Kidney capillary endothelial cell (primary cell): Measurements from ENCODE around the gene SPRYD7.
"Not testable (repeated sequence)": the region's sequence is repeated elsewhere in the genome, so short reads cannot be mapped to it uniquely, and the experiment has no call there.

Experiments used
- DNase-seq: peaks from one replicate; pipeline ENCODE4 v3.0.0-alpha.2; 2018; ENCODE audit warnings: low spot score

Gene SPRYD7

DNA sequence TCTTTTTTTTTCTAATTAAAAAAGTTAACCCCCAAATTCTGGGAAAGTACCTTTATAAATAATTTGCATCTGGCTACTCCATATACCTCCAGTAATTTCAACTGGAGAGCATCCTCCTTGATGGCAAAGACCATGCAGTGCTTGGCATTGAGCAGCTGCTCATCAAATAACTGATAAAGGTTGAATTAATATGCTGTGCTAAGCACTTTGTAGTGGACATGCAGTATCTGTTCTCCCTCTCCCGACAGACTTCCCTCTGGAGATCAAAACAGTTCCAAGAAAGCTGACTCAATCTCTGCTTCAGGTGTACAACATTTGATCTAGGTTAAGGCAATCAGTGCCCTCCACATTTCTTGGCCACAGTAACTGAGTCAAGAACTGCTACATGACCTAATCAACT lies 3.3 kb downstream of the SPRYD7 start:
- DNase-seq, result no peak

DNA sequence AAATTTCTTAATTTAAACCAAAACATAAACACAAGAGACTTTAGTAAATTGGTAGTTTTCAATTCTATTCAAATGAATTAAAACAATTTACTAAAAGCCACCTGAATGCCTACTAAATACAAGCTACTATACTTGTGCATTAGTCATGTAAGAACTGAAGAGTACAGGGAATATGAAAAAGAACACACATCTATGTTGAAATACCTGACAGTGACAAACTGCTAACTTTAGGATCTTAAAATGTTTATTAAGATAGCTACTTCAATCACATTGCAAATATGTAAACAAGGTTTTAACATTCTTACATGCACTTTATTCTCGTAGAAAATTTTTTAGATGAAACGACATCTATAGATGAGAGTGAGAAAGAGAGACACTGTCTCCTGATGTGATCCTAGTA lies 4.1 kb downstream of the SPRYD7 start:
- DNase-seq, result no peak

DNA sequence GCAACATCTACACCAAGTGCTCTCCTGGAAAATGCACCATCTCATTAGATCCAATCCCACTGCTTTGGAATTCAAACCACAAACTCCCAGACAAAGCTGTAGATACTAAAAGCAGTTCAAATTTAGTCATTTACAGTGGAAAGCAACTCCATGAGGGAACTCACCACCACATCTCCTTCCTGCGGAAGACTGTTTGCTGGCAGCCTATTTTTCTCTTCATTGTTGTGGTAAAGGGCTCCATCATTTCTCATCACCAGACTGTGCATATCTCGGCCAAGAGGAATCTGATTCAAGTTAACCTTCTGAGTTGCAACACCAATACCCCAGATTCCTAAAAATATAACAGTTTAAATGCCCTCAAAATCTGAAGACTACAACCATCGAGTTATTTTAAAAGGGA lies 8.4 kb downstream of the SPRYD7 start:
- no peak for DNase-seq

DNA sequence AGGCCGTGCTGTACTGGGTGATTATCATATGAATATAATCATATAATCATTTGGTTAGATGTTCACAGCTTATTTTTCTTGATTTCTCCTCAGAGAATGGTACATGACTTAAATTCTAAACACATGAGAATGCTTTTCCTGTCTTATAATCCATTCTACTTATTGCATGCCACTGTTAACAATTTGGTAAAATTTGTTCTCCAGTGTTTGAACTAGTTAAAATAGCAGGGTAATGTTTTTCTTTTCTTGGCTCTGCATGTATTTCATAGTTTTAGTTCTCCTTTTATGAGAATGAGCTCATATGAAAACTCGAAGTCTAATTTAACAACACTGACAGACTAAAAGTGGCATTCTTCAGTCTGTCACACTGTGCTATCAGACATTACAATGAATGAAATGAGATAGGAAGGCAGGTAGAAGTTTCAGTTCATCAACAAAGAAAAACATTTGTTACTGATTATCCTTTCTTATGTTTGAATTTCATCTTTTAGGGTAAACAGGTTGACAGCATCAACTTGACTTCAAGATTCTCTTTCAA lies 10.2 kb downstream of the SPRYD7 start:
- no peak for DNase-seq

DNA sequence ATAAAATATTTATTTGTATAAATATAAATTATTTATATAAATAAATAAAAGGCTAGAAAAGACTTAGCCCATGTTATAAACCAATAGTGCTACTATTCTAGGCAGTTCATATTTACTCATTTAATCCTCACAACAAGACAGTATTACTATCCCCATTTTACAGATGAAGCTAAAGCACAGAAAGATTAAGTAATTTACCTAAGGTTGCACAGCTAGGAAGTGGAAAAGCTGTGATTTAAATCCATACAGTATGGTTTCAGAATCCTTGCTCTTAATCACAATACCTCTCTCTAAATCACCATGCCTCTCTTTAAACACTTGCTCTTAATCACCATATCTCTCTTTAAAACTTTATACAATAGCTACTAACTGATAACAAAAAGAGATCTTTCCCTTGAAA lies 13.8 kb downstream of the SPRYD7 start:
- DNase-seq, result no peak

DNA sequence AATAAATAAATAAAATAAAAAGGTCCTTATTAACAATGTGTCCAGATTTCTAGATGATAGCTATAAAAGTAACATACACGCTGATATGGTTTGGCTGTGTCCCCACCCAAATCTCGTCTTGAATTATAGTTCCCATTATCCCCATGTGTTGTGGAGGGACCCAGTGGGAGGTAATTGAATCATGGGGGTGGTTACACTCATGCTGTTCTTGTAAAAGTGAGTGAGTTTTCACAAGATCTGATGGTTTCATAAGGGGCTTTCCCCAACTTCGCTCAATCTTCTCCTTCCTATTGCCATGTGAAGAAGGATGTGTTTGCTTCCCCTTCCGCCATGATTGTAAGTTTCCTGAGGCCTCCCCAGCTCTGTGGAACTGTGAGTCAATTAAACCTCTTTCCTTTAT lies 15.2 kb downstream of the SPRYD7 start:
- not testable (repeated sequence) for DNase-seq

DNA sequence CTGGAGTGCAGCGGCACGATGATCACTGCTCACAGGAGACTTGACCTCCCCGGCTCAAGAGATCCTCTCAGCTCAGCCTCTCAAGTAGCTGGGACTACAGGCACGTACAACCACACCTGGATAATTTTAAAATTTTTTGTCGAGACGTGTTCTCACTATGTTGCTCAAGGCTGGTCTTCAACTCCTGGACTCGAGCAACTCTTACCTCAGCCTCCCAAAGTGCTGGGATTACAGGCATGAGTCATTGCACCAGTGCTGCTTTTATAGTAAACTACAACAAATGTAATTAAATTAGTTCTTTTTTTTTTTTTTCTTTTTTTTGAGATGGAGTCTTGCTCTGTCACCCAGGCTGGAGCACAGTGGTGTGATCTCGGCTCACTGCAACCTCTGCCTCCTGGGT lies 18.0 kb downstream of the SPRYD7 start:
- not testable (repeated sequence) for DNase-seq

DNA sequence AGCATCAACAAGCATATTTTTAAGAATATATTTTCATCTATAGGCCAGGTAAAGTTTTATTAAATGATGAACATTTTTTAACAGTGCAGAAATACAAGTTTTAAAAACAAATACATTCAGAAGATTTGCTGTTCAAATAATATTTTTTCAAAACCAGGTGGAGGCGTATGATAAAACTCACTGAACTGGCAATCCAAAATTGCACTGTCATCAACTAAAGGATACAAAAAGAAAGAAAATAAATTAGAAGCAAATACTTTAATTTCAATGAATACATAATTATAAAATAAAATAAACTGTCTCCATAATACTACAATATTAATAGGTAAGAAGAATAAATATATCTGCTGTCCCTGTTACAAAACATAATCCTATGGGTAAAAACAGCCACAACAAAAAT lies 21.2 kb downstream of the SPRYD7 start:
- DNase-seq, result no peak

DNA sequence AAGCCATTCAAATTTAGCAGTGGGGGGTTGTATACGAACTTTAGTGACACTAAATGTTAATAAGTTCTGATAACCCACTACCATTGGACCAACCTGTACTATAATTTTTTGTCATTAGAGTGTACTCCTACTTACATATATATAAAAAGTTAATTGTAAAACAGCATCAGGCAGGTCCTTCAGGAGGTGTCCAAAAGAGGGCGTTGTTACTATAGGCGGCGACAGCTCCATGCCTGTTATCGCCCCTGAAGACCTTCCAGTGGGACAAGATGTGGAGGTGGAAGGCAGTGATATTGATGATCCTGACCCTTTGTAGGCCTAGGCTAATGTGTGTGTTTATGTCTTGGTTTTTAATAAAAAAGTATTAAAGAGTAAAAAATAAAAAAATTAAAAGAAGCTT lies 27.5 kb downstream of the SPRYD7 start:
- DNase-seq, result no peak

DNA sequence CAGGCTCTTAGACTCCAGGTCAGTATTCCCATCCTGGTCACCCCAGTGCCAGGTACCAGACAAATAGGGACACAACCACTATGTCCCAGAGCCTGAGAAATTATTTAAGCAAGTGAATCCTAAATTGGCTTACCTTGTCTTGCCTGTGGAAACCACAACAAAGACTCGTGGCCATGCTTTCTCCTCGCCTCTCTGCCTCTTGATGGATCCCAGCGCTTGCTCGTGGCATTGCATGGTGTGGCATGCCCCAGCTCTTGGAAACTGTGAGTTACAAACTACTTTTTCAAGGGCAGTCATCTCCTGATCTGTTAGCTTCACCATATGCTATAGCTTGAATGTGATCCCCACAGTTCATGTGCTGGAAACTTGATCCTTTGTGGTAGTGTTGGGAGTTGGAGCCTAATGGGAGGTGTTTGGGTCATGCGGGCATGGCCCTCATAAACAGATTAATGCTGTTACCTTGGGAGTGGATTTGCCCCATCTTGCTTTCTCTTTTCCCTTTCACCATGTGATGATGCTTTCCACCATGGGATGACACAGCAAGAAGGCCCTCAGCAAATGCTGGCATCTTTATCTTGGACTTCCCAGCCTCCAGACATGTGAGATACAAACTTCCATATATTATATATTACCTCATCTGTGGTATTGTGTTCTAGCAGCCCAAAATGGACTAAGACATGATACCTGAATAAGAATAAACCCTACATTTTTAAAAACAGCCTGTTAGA lies 31.2 kb downstream of the SPRYD7 start:
- DNase-seq, result no peak

DNA sequence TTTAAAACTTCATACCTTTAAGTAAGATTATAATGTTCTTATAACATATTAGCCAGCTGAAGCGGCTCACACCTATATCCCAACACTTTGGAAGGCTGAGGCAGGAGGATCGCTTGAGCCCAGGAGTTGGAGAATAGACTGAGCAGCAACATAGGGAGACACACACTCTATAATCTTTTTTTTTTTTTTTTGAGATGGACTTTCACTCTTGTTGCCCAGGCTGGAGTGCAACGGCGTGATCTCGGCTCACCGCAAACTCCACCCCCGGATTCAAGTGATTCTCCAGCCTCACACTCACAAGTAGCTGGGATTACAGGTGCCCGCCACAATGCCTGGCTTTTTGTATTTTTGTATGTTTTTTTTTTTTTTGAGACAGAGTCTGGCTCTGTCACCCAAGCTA lies 37.3 kb downstream of the SPRYD7 start:
- DNase-seq, result no peak

DNA sequence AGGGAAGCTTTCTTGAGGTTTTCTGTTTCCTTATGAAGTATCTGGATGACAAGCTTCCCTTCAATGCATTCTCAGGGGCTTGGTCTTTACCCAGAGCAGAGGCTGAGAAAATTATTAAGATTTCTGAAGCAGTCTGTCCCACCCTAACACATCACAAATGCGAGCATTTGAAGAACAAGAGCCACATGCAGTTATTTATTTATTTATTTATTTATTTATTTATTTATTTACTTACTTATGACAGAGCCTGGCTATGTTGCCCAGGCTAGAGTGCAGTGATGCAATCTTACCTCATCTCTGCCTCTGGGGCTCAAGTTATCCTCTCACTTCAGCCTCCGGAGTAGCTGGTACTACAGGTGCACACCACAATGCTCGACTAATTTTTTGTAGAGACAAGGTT lies 38.4 kb downstream of the SPRYD7 start:
- no peak for DNase-seq

DNA sequence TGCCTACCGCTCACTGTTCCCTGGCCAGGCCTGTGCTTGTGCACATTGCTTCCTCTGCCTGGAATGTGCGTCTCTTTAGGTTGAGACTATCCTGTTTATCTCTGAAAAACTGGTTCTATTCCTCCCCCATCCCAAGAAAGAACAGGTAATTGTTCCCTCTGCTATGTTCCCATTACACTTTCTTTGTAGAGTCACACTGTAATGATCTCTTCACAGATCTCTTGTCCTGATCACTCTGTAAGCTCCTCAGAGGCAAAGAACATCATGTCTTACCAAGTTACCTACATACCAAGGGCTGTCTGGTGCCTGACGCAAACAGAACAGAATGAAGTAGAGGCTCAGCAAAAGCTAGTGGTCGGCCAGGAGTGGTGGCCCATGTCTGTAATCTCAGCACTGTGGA lies 40.3 kb downstream of the SPRYD7 start:
- no peak for DNase-seq

DNA sequence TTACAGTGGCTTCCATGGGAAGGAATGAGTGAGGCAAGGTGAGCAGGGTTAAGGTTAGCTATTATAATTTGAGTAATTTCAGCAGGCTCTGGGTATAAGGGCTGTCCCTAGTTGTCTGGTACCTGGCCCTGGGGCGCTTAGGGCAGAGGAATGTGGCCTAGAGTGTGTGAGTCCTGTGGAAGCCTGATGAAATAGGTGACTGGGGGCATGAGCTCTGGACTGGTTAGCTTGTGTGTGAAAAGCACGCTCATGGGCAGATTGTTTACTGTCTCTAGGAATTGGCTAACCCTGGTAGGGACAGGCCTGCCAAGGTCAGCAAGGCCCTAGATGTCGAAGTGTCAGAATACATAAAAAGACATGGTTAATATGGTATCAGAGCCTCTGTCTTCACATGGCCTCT lies 42.5 kb downstream of the SPRYD7 start:
- no peak for DNase-seq

DNA sequence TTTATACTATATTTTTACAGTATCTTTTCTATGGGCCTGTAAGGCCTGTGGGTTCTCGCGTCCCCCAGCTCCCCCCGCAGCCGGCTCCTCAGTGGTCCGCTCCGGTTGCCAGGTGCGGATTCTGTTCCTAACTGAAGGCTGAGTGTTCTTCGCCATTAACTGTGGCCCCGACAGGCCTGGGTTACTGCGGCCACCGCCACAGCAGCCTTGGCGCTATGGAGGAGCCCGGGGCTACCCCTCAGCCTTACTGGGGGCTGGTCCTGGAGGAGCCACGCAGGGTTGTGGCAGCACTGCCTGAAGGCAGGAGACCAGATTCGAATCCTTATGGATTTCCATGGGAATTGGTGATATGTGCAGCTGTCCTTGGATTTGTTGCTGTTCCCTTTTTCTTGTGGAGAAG lies 45.8 kb downstream of the SPRYD7 start:
- no peak for DNase-seq

DNA sequence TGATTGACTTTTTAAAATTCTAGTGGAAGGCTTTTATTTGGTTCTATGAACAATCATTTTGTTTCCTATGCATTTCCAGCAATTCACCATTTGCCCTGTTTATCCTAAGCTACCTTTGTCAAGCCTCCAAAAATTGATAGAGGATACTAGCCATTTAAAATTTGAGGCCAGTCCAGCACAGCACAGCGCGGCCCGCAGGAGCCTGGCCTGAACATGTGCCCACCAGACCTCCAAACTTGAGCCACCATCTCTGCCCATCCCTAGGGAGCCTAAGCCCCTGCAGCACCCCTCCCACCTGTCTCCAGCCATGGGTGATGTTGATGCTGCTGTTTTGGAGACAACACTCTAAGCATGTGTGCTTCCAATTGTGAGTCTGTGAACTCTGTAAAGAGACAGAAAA lies 57.5 kb downstream of the SPRYD7 start:
- DNase-seq, result no peak

DNA sequence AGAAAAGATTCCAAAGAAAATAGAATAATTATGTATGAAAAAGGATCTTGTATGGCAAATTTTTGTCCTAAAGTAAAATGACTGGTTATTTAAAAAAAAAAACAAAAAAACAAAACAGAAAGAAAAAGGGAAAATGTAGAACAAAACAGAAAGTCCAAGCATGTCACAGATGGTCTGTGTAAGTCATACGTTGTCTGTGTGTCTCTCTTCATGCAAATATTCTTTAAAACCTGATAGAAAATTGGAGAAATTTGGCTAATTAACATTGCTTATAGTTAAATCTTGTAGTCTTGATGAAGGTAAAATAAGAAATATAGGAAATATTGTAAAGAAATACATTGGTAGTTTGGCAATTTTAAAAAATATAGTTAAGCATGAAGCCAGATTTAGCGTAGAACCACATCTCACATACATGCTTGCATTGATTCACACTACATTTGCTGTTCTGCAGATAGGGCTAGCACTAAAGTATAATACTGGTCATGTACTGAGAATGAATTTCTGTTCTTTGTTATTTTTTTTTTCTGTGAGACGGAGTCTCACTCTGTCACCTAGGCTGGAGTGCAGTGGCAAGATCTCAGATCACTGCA lies 58.4 kb downstream of the SPRYD7 start:
- no peak for DNase-seq

DNA sequence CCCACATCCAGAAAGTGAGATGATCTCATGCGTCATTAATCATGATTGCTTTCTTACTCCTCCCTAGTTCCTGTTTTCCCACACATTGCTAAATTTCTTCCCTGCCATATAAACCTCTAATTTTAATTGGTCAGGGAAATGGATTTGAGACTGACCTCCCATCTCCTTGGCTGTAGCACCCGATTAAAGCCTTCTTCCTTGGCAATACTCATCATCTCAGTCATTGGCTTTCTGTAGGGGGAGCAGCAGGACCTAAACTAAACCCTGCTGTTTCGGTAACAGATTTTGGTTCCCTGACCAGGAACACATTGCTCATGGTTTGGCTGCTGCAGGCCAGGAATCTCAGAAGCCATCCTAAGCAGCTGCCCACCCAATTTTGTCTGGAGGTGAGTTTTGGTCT lies 61.7 kb downstream of the SPRYD7 start:
- DNase-seq, result no peak

DNA sequence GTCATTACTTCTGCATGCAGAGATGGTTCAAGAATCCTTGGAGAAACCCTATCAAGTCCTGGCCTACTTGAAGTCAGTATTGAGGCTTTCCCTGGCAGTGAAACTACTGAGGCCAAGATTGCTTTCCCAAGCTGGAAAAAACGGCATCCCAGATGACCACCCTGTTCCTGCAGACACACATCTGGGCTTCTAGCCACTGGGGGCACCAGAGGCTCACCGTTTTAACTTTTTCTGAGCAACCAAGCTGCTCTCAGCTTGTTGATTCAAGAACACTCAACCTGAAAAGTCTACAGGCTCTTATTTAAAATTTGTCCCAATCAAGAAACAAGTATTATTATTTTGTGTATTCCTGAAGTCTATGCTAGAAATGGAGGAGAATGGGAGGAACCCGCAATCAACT lies 66.6 kb downstream of the SPRYD7 start:
- no peak for DNase-seq

DNA sequence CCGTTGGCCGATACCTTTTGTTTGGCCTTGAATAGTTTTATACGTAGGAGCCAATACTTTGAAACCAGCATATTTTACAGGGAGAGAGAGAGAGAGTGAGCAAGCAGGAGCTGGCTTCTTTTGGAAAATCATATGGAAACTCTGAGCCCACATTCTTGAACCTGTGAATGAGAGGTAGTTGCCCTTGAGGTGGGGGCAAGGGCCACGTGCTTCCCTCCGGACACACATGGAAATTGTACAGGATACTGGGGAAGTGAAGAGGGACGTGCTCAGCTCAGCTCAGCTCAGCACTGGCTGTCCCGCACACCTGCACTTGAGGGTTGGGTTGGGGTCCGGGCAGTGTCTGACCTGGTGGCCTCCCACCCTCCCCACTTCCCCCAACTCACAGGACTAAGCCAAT lies 68.3 kb downstream of the SPRYD7 start:
- DNase-seq, result no peak

DNA sequence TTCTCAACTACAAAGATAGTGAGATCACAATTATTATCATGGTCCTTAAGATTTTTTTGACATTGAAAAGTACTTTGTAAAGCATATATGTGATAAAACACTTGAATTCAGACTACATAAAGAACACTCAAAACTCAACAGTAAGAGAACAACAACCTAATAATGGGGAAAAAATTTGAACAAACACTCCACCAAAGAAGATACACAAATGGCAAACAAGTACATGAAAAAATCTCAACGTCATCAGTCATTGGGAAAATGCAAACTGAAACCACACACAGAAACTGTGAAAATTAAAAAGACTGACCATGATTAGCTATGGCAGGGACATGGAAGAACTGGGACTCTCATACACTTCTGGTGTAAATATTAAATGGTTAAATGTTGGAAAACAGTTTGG lies 70.9 kb downstream of the SPRYD7 start:
- no peak for DNase-seq

DNA sequence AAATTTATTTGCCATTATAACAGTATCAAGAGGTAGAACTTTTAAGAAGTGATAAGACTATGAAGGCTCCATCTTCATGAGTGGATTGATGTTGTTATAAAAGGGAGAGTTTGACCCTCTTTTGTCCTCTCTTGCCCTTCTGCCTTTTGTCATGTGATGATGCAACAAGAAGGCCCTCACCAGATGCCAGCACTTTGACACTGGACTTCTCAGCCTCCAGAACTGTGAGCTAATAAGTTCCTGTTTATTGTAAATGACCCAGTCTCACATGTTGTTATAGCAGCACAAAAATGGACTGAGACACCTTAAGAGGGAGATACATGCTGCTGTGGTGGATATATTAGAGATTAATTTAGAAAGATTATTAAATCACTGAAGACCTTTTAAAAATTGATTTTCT lies 71.6 kb downstream of the SPRYD7 start:
- no peak for DNase-seq
